Fibroblast of pulmonary artery (primary cell): ENCODE results near the gene ADAM10.

ENCODE experiments used
- DNase-seq: peaks from one replicate; pipeline ENCODE4 v3.0.0-alpha.2; 2010; ENCODE audit warnings: low read depth
- H3K4me3 ChIP-seq: replicated peaks from 2 replicates; pipeline ENCODE4 v1.5.1; 2011; ENCODE audit warnings: low read depth, mild to moderate bottlenecking, control low read depth, low read length, moderate library complexity
- TF ChIP-seq, protein P1 (sequence below): IDR thresholded peaks from 2 replicates; pipeline ENCODE4 v1.5.1; 2011; ENCODE audit warnings: mild to moderate bottlenecking, control low read depth, low read length, inconsistent platforms; ENCODE audit errors: missing control alignments

Gene ADAM10

DNA sequence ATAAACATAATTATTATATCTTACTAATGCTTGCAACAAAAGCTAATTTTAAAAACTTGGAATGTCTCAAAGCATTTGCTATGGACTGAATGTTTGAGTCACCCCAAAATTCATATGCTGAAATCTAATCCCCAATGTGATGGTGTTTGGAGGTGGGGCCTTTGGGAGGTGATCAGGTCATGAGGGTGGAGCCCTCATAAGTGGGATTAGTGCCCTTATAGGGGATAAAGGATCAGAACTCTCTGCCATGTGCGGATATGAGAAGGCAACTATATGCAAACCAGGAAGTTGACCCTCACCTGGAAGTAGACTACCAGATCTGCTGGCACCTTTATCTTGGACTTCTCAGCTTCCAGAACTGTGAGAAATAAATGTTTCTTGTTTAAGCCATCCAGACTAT, 180.1 kb downstream of the ADAM10 start:
- DNase-seq = no peak
- TF ChIP-seq, protein P1, sequence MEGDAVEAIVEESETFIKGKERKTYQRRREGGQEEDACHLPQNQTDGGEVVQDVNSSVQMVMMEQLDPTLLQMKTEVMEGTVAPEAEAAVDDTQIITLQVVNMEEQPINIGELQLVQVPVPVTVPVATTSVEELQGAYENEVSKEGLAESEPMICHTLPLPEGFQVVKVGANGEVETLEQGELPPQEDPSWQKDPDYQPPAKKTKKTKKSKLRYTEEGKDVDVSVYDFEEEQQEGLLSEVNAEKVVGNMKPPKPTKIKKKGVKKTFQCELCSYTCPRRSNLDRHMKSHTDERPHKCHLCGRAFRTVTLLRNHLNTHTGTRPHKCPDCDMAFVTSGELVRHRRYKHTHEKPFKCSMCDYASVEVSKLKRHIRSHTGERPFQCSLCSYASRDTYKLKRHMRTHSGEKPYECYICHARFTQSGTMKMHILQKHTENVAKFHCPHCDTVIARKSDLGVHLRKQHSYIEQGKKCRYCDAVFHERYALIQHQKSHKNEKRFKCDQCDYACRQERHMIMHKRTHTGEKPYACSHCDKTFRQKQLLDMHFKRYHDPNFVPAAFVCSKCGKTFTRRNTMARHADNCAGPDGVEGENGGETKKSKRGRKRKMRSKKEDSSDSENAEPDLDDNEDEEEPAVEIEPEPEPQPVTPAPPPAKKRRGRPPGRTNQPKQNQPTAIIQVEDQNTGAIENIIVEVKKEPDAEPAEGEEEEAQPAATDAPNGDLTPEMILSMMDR = no peak
- no peak overlapping the region for H3K4me3 ChIP-seq

DNA sequence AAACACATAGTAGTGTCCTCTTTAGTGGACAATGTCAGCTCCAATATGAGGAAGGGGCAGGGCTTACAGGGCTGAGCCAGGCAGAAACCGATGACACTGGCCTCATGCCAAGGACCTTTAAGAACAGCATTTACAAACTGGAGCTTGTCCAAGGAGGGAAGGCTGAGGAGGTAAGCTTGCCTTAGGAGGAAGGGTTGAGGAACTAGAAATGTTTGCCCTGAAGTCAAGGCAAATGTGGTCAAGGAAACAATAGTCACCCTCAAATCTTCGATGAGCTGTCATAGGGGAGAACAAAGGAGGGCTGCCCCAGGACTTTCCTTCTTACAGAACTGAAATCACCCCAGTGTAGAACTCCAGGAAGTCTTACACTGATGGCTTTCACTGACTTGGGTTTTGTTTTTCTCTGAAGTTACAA, 181.3 kb downstream of the ADAM10 start:
- TF ChIP-seq, protein P1 = no peak
- H3K4me3 ChIP-seq = no peak overlapping the region
- DNase-seq = peak; percentile 45

DNA sequence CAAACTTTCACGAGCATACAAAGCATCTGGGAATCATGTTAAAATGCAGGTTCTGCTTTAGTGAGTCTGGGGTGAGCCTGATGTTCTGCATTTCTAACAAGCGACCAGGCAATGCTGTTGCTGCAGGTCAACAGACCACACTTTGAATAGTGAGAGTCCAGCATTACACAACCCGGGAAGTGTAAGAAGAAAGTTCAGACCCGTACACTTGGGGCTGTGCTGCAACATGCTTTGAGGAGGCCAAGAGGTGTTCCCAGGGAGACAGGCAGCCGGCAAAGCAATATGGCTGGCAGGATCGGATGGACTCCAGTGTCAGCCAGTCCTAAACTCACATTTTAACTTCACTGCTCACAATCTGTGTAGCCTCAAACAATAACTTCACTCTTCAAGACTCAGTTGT, 183.5 kb downstream of the ADAM10 start:
- no peak overlapping the region for H3K4me3 ChIP-seq
- TF ChIP-seq, protein P1 = no peak
- DNase-seq = no peak

DNA sequence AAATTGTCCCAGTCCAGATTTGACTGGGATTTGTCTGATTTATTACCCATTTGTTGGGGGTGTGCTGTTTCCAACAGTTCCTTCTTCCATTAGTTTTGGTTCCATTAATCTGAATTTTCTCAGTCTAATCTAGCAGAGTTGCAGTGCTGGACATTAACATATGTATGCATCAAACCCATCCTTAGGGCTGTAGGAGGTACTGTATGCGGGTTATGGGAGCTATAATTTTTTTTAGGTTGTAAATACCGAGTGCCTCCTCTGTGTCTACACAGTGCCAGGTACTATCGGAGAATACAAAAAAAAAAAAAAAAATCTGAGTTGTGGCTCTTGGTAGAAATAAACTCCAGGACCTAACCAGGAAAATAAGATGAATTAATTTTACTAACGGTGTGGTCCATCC, 183.9 kb downstream of the ADAM10 start:
- H3K4me3 ChIP-seq = no peak overlapping the region
- TF ChIP-seq, protein P1 = no peak
- DNase-seq = no peak

DNA sequence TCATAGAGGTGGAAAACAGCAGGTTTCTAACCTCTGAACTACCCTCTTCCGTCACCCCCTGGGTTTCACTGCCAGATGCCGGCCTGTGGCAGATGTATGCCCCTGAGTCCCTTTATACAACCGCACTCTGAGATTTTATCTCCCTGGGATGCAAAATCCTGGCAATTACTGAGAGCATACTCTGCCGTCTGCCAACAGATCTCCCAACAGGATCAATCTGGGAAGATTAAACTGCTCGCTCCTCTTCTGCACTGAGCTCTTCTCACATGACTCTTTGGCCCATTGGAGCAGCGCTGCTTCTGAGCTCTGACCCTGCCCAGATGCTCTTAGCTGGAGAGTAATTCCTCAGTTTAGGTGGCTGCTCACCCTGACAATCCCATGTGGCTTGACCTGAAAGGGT, 184.5 kb downstream of the ADAM10 start:
- no peak overlapping the region for H3K4me3 ChIP-seq
- DNase-seq = no peak
- TF ChIP-seq, protein P1 = no peak

DNA sequence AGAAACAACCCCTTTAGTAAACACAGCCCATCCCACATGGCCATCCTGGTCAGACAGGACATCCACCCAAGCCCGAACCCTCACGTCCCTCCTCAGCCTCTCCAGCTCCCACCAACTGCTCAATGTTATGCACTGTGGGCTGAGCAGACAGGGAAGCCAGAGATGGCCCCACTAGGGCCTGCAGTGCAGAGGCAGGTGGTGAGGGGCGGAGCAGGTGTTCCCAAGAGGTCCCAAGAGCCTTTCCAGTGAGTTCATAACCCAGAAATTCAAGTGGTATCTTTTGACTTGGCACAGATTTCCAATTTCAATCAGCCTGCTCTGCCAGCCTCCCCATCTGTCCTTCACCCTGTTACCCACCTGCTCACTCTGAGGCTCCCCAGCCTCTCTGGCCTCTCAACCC, 187.4 kb downstream of the ADAM10 start:
- no peak overlapping the region for H3K4me3 ChIP-seq
- TF ChIP-seq, protein P1 = no peak
- no peak for DNase-seq

DNA sequence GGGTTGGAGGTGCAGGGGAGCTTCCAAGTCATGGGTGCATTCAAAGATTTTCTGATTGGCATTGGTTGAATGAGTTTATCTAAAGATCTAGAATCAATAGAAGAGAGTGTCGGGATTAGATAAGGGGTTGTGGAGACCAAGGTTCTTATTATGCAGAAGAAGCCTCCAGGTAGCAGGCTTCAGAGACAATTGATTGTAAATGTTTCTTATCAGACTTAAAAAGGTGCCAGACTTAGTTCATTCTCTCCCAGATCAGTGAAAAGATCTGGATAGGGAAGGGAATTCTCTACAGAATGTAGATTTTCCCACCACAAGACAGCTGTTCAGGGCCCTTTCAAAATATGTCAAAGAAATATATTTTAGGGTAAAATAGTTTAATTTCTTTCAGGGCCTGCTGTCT, 188.2 kb downstream of the ADAM10 start:
- DNase-seq = no peak
- TF ChIP-seq, protein P1 = no peak
- H3K4me3 ChIP-seq = no peak overlapping the region
